Measurements from ENCODE around the gene DQX1. TPM values are rescaled to one million over a fixed set of nuclear protein-coding genes. Genes with fewer than 3 reads are reported as not detected.
"Not testable (repeated sequence)": the region's sequence is repeated elsewhere in the genome, so short reads cannot be mapped to it uniquely, and the experiment has no call there.

DQX1 gene
- total RNA-seq, 4 donors from 2014 or later, result not detected

DNA sequence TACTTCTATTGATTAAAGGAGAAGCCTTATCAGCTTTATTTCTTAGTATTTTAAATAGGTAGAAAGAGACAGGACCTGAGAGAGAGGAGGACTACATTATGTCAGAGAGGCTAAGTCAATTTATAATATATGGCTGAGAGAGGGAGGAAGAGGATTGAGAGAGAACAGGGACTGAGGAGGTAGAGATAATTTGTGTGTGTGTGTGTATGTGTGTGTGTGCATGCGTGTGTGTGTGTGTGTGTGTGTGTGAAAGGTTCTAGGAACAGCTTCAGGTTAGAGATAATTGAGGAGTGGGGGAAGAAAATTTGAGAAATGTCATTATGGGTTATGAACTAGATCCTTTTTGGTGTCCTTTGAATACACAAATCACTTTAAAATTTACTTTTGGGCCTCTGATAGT is 43.7 kb upstream of the DQX1 start:
- TF ChIP-seq, protein P1, sequence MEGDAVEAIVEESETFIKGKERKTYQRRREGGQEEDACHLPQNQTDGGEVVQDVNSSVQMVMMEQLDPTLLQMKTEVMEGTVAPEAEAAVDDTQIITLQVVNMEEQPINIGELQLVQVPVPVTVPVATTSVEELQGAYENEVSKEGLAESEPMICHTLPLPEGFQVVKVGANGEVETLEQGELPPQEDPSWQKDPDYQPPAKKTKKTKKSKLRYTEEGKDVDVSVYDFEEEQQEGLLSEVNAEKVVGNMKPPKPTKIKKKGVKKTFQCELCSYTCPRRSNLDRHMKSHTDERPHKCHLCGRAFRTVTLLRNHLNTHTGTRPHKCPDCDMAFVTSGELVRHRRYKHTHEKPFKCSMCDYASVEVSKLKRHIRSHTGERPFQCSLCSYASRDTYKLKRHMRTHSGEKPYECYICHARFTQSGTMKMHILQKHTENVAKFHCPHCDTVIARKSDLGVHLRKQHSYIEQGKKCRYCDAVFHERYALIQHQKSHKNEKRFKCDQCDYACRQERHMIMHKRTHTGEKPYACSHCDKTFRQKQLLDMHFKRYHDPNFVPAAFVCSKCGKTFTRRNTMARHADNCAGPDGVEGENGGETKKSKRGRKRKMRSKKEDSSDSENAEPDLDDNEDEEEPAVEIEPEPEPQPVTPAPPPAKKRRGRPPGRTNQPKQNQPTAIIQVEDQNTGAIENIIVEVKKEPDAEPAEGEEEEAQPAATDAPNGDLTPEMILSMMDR (IDR thresholded peaks at IDR 0.05), result no peak
- no peak for ATAC-seq (ENCODE audit: low FRiP score)
- no peak for DNase-seq (ENCODE audit: low spot score)

DNA sequence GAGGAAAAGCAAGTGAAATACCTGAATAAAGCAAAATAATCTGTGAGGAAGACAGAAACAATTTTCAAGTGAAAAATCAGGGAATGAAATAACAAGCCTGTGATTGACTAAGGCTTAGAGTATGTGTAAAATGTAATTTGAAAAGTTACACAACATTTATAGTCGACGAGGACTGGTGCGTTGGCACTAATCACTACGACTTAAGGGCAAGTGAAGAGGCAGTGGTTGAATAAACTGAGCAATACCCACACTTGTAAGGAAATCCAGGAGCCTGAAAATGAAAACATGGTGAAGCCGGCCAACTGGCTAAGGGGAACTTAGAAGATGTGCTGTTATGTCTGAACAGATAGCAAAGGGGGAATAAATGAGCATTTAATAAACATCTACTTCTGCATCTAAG is 41.9 kb upstream of the DQX1 start:
- ATAC-seq (ENCODE audit: low FRiP score), result peak; percentile 85
- TF ChIP-seq, protein P1 (IDR thresholded peaks at IDR 0.05), result no peak
- DNase-seq (ENCODE audit: low spot score), result no peak

- DNase-seq (ENCODE audit: low spot score) (no peak), ATAC-seq (ENCODE audit: low FRiP score) (peak; percentile 37)
- TF ChIP-seq, protein P1 (IDR thresholded peaks at IDR 0.05), result no peak
Observed at GRCh38 chr2:74566754-74567085, 40.7 kb upstream of the DQX1 start.

DNA sequence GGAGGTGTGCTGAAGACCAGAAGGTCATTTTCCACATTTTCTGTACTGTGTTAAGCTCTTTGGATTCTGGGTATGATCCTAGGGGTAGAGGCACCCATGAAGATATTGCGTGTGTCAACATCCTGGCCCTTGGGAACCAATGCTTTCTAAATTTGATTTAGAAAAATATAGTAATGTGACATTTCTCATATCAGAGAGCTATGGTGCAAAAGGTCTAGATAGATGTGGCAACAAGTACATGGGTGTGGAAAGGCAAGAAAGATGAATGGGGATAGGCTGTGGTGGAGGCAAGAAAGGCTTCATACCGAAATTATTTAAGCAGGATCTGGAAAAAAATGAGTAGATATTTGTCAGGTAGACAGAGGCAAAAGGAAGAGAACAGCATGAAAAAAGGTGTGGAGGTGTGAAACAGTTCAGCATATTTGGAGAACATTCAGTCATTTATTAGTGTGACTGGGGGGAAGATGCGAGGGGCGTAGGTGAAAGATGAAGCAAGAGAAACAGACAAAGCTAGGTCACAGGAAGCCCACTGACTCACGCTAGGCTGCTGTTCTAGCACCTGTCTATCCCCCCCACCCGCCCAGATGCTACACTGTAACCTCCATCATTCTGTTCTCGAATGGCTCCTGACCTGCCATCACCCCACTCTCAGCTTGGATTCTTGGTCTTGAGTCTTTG is 40.2 kb upstream of the DQX1 start:
- ATAC-seq (ENCODE audit: low FRiP score) (no peak), DNase-seq (ENCODE audit: low spot score) (no peak)
- TF ChIP-seq, protein P1 (IDR thresholded peaks at IDR 0.05), result no peak

GRCh38 chr2:74564222-74564621 is 38.2 kb upstream of the DQX1 start:
- ATAC-seq (ENCODE audit: low FRiP score) (peak; percentile 80), DNase-seq (ENCODE audit: low spot score) (no peak)
- TF ChIP-seq, protein P1 (IDR thresholded peaks at IDR 0.05), result no peak

DNA sequence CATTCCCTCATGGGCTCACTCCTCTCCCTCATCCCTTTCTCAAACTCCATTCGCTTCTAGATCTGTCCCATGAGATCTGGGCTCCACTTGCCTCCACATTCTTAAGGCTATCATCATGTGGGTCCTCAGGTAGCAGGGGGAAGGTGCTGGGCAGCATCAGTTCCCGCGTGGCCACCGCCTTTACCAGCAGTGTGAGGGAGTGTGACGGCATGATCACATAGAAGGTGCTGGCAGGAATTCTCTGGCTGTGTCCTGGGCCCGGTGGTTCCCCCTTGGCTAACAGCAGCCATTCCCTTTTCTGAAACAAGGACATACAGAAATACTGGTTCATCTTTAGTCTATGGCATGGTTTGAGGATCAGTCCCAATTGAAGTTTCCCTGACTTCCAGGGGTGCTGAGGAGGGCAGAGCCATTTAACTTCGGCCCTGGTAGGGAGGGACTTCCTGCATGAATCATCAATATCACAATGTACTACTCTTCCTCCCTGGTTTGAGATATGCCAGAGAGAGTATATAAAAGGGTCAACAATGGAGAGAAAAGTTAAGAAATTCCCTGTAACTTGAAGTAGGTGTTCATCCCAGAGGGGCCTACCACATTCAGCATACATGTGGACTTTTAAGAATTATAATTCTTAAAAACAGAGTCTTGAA is 36.2 kb upstream of the DQX1 start:
- ATAC-seq (ENCODE audit: low FRiP score) (no peak), DNase-seq (ENCODE audit: low spot score) (no peak)
- TF ChIP-seq, protein P1 (IDR thresholded peaks at IDR 0.05), result no peak

DNA sequence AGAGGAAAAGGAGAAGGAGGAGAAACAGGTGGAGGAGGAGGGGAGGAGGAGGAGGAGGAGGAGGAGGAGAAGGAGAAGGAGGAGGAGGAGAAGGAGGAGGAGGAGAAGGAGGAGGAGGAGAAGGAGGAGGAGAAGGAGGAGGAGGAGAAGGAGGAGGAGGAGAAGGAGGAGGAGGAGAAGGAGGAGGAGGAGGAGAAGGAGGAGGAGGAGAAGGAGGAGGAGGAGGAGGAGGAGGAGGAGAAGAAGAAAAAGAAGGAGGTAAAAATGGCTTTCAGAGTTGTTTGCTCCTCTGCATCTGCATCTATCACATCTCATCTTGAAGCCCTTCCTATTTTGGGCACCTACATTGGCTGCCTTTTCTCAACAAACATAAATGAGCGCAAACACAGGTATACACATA is 35.0 kb upstream of the DQX1 start:
- DNase-seq (ENCODE audit: low spot score); ATAC-seq (ENCODE audit: low FRiP score): not testable (repeated sequence)

Data from omental fat pad (tissue), 4 donors.